Stimulated activated CD4-positive, alpha-beta T cell treated with anti-CD3 and anti-CD28 coated beads, Interleukin-15, amount 100 ng/mL, for 48 hours (primary cell): Measurements from ENCODE around the gene NFXL1.

Experiments used
- DNase-seq, 2 donors: peaks; one replicate each; pipeline ENCODE4 v3.0.0-alpha.2; 2020; ENCODE audit warnings: low read depth in 2 of 2

NFXL1 gene

DNA sequence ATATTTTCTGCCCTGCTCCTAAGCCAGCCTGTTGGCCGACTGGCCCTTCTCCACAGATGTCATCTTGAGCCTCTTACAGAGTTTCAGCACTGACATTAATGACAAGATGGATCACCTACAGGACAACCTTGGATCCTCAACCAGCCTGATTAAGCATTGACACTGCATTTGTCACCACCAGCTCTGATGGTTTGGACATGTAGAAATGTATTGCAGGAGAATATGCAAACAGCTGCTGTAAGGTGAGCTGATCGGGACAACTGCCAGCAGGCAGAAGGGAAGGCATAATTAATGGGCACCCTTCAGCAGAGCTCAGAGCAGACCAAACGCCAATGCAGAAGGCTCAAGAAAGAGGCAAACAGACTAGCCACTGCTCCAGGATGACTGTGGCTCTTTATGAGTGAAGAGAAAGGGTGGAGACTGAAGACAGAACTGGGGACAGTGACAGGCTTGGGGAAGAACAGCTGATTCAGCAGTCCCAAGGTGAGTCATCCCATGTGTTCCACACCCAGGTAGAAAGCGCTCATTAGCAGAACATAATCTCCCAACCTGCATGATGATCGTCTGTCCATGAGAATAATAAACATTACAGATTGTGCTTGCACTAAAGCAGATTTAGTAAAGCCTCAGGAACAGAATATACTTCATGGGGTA is 83.2 kb downstream of the NFXL1 start:
- no peak for DNase-seq

GRCh38 chr4:47830265-47831025 is 83.9 kb downstream of the NFXL1 start:
- DNase-seq, result no peak

- DNase-seq, result no peak
Measured at GRCh38 chr4:47829438-47829837, 84.9 kb downstream of the NFXL1 start.

DNA sequence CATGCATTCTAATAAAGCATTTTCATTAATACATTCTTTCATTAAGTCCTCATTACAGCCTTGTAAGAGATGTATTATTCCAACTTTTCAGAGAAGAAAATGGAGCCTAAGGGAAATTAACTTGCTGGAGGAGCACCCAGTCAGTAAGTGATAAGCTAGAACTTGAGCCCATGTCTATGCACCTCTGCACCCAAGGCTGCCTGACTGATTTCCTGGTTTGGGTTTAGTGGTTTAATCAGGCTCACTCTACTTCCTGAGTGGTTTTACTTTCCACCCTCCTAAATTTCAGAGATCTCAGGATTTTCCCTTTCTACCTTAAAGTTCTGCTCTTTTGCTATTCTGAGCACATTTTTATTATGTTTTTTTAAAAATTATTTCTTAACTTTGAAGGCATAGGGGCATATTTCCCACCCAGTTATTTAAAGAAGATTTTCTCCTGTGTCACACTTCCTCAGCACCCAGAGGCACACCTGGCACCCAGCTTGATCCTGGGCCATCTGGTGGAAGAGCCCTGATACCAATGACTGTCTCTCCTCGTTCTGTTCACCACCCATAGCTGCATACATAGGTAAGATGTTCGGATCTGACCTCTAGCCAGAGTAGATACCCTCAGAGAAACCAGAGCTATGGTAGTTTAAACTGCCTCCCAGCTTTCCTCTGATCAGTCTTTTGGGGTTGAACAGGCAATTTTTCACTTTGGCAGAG is 86.9 kb downstream of the NFXL1 start:
- no peak for DNase-seq

GRCh38 chr4:47824840-47825239 is 89.5 kb downstream of the NFXL1 start:
- DNase-seq, result no peak

- DNase-seq, result no peak
Measured at GRCh38 chr4:47819178-47819577, 95.2 kb downstream of the NFXL1 start.

- no peak for DNase-seq
Measured at GRCh38 chr4:47817275-47817674, 97.1 kb downstream of the NFXL1 start.

DNA sequence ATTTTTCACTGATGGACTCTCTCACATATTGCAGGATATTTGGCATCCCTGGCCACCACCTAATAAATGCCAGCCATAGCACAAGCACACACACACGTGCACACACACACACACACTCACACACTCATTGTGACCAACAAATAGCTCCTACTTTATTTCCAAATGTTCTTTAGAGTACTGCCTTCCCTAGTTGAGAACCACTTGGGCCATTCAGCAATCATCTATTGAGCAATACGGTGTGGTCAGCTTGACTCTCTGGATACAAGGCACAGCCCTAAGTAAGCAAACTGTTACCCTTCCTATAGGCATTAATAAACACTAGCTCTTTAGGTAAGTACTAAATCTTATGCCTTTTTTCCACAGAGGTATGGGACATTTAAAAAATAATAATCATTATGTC is 97.6 kb downstream of the NFXL1 start:
- no peak for DNase-seq

- no peak for DNase-seq
Measured at GRCh38 chr4:47814618-47815295, 99.6 kb downstream of the NFXL1 start.

- no peak for DNase-seq
Measured at GRCh38 chr4:47809654-47810203, 104.7 kb downstream of the NFXL1 start.

DNA sequence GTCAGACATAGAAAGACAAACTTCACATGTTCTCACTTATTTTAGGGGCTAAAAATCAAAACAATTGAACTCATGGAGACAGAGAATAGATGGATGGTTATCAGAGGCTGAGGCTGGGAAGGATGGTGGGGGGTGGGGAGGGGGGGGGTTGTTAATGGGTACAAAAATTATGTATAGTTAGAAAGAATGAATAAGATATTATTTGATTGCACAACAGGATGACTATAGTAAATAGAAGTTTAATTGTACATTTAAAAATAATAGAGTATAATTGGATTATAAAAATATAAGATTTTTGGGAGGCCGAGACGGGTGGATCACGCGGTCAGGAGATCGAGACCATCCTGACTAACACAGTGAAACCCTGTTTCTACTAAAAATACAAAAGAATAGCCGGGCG is 109.8 kb downstream of the NFXL1 start:
- no peak for DNase-seq

DNA sequence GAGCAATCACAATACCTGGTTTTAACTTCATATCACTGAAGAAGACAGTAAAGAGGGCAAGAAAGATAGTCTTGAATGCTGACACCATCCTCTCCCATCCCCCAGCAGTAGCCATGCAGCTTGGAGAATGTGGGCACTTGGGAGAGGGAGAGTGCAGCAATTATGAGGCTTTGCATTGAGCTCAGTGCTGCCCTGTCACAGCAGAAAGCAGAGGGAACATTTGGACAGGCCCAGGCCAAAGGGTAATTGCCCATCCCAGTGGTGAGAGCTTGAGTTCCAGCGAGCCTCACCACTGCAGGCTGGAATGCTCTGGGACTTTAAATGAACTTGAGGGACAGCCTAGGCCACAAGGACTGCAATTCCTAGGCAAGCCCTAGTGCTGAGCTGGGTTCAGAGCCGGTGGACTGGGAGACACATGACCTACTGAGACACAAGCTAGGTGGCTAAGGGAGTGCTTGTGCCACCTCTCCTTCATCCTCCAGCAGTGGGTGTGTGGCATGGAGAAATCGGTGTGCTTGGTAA is 112.8 kb downstream of the NFXL1 start:
- DNase-seq, result no peak

DNA sequence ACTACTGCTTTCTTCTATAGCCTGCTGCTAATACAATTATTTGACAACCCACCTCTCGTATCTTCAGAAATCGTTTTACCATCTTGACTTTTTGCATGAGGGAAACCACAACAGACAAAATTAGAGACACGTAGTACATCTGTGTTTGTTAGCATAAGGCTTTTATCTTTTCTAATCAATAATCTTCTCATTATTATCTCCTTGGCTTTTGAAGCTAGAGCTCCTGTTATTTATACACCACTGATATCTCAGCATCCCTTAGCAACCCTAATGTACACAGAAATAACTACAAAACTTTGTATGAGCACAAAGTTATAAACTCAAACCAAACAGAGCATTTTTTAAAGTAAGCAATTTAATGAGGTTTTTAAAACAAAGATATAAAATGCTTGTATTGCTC is 116.2 kb downstream of the NFXL1 start:
- DNase-seq, result no peak
